H1 (cell line): ENCODE measurements around the gene CDCA4. TPM values are rescaled to one million over a fixed set of nuclear protein-coding genes. Genes with fewer than 3 reads are reported as not detected.

Source experiments
- E2F6 ChIP-seq: IDR thresholded peaks from 2 replicates; pipeline ENCODE4 v1.6.1; 2012; ENCODE audit warnings: inconsistent platforms
- RAD21 ChIP-seq, 2 experiments: IDR thresholded peaks in 1 of 2; conservative IDR thresholded peaks in 1 of 2; 2 replicates each; pipeline ENCODE4 v1.6.1; 2011; ENCODE audit warnings: low read depth in 2 of 2, low read length in 2 of 2, improper control_type of control experiment in 1 of 2, inconsistent platforms in 1 of 2, mild to moderate bottlenecking in 1 of 2, moderate library complexity in 1 of 2
- TEAD4 ChIP-seq: IDR thresholded peaks from 2 replicates; pipeline ENCODE4 v1.6.1; 2012; ENCODE audit warnings: low read depth, low read length, inconsistent platforms, mixed read lengths
- polyA plus RNA-seq, 7 experiments: library from polyadenylated mRNA; depleted of rRNA in 3 of 7; stranded (reverse) in 5 of 7; unstranded in 2 of 7; fragments of >200 nt in 5 of 7; fragments of 200-250 nt in 2 of 7; gene quantifications; 1 replicate in 5 of 7; 2 replicates in 1 of 7; 4 replicates in 1 of 7; pipeline versions ENCODE4 v1.2.1 to v1.2.3, GENCODE V29; 2011 to 2013; ENCODE audit warnings: missing spikeins in 2 of 7, mixed read lengths in 2 of 7
- total RNA-seq: library from RNA; stranded (reverse); fragmentation: NEBNext Ultra II Directional; extraction: Animal tissue kit (Norgen Biotek cat#: 25700); gene quantifications from 2 replicates; pipeline ENCODE4 v1.2.1, GENCODE V29; 2021
- TF ChIP-seq, protein P1 (sequence below), 3 experiments: IDR thresholded peaks; 1 replicate in 2 of 3; 2 replicates in 1 of 3; pipeline versions ENCODE4 v1.5.1 to v1.6.1; 2011; ENCODE audit warnings: low read length in 3 of 3, mild to moderate bottlenecking in 3 of 3, inconsistent platforms in 2 of 3, low read depth in 1 of 3, moderate library complexity in 1 of 3; ENCODE audit not compliant: insufficient read depth in 1 of 3; ENCODE audit errors: control extremely low read depth in 1 of 3

The CDCA4 gene
- total and polyA plus RNA-seq, 2 of the 8 experiments (the other 6 are each of a cell fraction or from before 2014, with no cell fraction given), result 49.9 to 62.4 TPM

DNA sequence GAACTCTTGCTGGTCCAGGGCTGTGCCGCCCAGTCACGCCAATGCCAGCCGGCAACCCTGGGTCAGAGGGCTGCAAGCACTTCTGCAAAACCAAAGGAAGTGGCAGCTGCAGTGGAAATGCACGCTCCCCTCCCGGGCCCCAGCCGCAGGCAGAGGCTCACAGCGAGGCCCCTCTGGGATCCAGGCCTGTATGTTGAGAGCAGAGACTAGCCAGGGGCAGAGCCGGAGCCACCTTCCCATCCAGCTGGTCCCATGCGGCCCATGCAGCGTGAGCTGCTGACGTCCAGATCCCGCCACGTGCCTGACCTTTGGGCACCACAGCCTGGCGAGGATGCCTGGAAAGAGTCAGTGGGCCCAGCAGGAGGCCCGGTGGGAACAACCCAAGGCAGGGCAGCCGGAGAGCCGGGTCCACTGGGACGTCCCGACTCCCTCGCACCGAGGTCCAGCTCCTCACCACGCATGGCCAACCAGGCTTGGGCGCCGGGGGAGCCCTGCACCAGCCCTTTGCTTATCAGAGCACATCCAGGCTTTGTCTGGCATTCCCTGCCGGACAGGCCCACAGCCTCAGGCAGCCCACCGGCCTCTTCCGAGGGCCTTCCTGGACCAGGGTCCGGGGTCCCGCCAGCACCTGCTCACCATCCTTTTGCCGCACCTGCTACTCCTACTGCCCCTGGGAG, 40.0 kb upstream of the CDCA4 start (continued):
- TF ChIP-seq TEAD4 (no peak), RAD21 (IDR thresholded peaks at IDR 0.05 in 1 of 2, conservative IDR thresholded peaks at IDR 0.05 in 1 of 2; ENCODE audit: low read depth in 2 of 2, low read length in 2 of 2) (no peak), E2F6 (no peak; the same call in 1 of the 2 replicates)
- TF ChIP-seq, protein P1, sequence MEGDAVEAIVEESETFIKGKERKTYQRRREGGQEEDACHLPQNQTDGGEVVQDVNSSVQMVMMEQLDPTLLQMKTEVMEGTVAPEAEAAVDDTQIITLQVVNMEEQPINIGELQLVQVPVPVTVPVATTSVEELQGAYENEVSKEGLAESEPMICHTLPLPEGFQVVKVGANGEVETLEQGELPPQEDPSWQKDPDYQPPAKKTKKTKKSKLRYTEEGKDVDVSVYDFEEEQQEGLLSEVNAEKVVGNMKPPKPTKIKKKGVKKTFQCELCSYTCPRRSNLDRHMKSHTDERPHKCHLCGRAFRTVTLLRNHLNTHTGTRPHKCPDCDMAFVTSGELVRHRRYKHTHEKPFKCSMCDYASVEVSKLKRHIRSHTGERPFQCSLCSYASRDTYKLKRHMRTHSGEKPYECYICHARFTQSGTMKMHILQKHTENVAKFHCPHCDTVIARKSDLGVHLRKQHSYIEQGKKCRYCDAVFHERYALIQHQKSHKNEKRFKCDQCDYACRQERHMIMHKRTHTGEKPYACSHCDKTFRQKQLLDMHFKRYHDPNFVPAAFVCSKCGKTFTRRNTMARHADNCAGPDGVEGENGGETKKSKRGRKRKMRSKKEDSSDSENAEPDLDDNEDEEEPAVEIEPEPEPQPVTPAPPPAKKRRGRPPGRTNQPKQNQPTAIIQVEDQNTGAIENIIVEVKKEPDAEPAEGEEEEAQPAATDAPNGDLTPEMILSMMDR (IDR thresholded peaks at IDR 0.05; ENCODE audit: control extremely low read depth in 1 of 3, insufficient read depth in 1 of 3, low read depth in 1 of 3, low read length in 3 of 3), result no peak
